PC-3 (cell line): Measurements from ENCODE around the gene NHERF2.

Experiments used
- CTCF ChIP-seq: fragments of 300-600 bp; sonication (generic); conservative IDR thresholded peaks from 2 replicates; pipeline ENCODE4 v1.5.1; 2017; ENCODE audit warnings: antibody characterized with exemption, low read depth, mild to moderate bottlenecking, low read length
- EZH2 ChIP-seq: fragments of 300-600 bp; sonication (generic); IDR thresholded peaks from one replicate; pipeline ENCODE4 v1.6.1; 2017; ENCODE audit warnings: antibody characterized with exemption, mild to moderate bottlenecking, low read length; ENCODE audit not compliant: unreplicated experiment

- TF ChIP-seq CTCF (no peak), EZH2 (no peak)
Observed at GRCh38 chr16:2026461-2027023, at the start of gene NHERF2.
